Muscle of leg (tissue), 11 donors: ENCODE measurements around the gene ABCC3. TPM values are rescaled to one million over a fixed set of nuclear protein-coding genes. Genes with fewer than 3 reads are reported as not detected.

Experiments
- DNase-seq: peaks from one replicate; pipeline ENCODE4 v3.0.0; 2013
- H3K27ac ChIP-seq: one replicate; pipeline ENCODE4 v1.5.1; 2013; ENCODE audit warnings: mild to moderate bottlenecking, low read length, control low read depth
- H3K27me3 ChIP-seq: one replicate; pipeline ENCODE4 v1.6.1; 2013; ENCODE audit warnings: low read length; ENCODE audit not compliant: control insufficient read depth, insufficient read depth
- H3K36me3 ChIP-seq: one replicate; pipeline ENCODE4 v1.6.1; 2013; ENCODE audit warnings: low read length; ENCODE audit not compliant: control insufficient read depth, insufficient read depth
- H3K4me1 ChIP-seq: one replicate; pipeline ENCODE4 v1.6.1; 2013; ENCODE audit warnings: low read length; ENCODE audit not compliant: control insufficient read depth, insufficient read depth
- H3K4me3 ChIP-seq: one replicate; pipeline ENCODE4 v1.5.1; 2013; ENCODE audit warnings: low read length, control low read depth
- H3K9me3 ChIP-seq: replicated peaks from 2 replicates; pipeline ENCODE4 v1.6.1; 2013; ENCODE audit warnings: low read depth, low read length; ENCODE audit not compliant: control insufficient read depth
- WGBS: methylation state at CpG from one replicate; pipeline ENCODE4 v1.1.5; 2013; ENCODE audit warnings: missing lambda C conversion rate; ENCODE audit not compliant: insufficient coverage; 5-methylcytosine and 5-hydroxymethylcytosine counted together
- polyA plus RNA-seq, 8 donors: library from polyadenylated mRNA; unstranded; fragments of 120-200 nt; gene quantifications; one replicate each; pipeline versions ENCODE4 v1.2.1 to v1.2.3, GENCODE V29; 2013; ENCODE audit warnings: inconsistent platforms in 1 of 8, low replicate concordance in 1 of 8; ENCODE audit not compliant: insufficient read length in 8 of 8, insufficient read depth in 1 of 8
- total RNA-seq: library from RNA; stranded (reverse); fragments of 120-200 nt; gene quantifications from one replicate; pipeline ENCODE4 v1.2.4, GENCODE V29; 2013

ABCC3 gene
- total and polyA plus RNA-seq, 9 donors, result 0.24 to 8.0 (median 0.39) TPM

- H3K4me1 ChIP-seq, result peaks cover 25% of the 10 kb centered on the region
- no peaks in the 10 kb centered on the region for H3K27me3 ChIP-seq
- H3K9me3 ChIP-seq, result no peaks in the 10 kb centered on the region
- H3K4me3 ChIP-seq, result no peak overlapping the region
- H3K27ac ChIP-seq, result no peak overlapping the region
- WGBS, result 51% methylated on average over 7 of the region's 11 CpGs
- no peak for DNase-seq
- H3K36me3 ChIP-seq, result no peaks in the 10 kb centered on the region
These were observed 25.6 kb downstream of the ABCC3 start for GRCh38 chr17:50660042-50660886.

- no peak for DNase-seq
- no peak overlapping the region for H3K27ac ChIP-seq
- WGBS, result 80% methylated on average over 10 of the region's 10 CpGs
- H3K4me1 ChIP-seq, result peaks cover 25% of the 10 kb centered on the region
- no peaks in the 10 kb centered on the region for H3K36me3 ChIP-seq
- no peaks in the 10 kb centered on the region for H3K27me3 ChIP-seq
- H3K9me3 ChIP-seq, result no peaks in the 10 kb centered on the region
- H3K4me3 ChIP-seq, result no peak overlapping the region
These were observed 26.2 kb downstream of the ABCC3 start for GRCh38 chr17:50660887-50661345.

GRCh38 chr17:50661348-50661747 is 26.7 kb downstream of the ABCC3 start:
- H3K4me3 ChIP-seq, result no peak overlapping the region
- H3K27me3 ChIP-seq, result no peaks in the 10 kb centered on the region
- no peaks in the 10 kb centered on the region for H3K36me3 ChIP-seq
- H3K27ac ChIP-seq, result no peak overlapping the region
- WGBS, result 80% methylated on average over 3 of the region's 5 CpGs
- no peaks in the 10 kb centered on the region for H3K9me3 ChIP-seq
- no peak for DNase-seq
- H3K4me1 ChIP-seq, result peaks cover 25% of the 10 kb centered on the region

GRCh38 chr17:50661795-50662391 is 27.2 kb downstream of the ABCC3 start:
- WGBS, result 61% methylated on average over 9 of the region's 9 CpGs
- no peak overlapping the region for H3K4me3 ChIP-seq
- no peak overlapping the region for H3K27ac ChIP-seq
- H3K4me1 ChIP-seq, result peaks cover 25% of the 10 kb centered on the region
- no peaks in the 10 kb centered on the region for H3K27me3 ChIP-seq
- peak; percentile 33 for DNase-seq
- H3K36me3 ChIP-seq, result no peaks in the 10 kb centered on the region
- H3K9me3 ChIP-seq, result no peaks in the 10 kb centered on the region

GRCh38 chr17:50662632-50663225 is 28.0 kb downstream of the ABCC3 start:
- Histone ChIP-seq H3K4me1 (peaks cover 25% of the 10 kb centered on the region), H3K27ac (no peak overlapping the region), H3K27me3 (no peaks in the 10 kb centered on the region), H3K9me3 (no peaks in the 10 kb centered on the region), H3K36me3 (no peaks in the 10 kb centered on the region), H3K4me3 (no peak overlapping the region)
- 88% methylated on average over 8 of the region's 9 CpGs for WGBS
- DNase-seq, result no peak

GRCh38 chr17:50663812-50664374 is 29.2 kb downstream of the ABCC3 start:
- H3K4me3 ChIP-seq, result no peak overlapping the region
- DNase-seq, result no peak
- no peaks in the 10 kb centered on the region for H3K27me3 ChIP-seq
- peaks cover 22% of the 10 kb centered on the region for H3K4me1 ChIP-seq
- H3K27ac ChIP-seq, result no peak overlapping the region
- no peaks in the 10 kb centered on the region for H3K36me3 ChIP-seq
- H3K9me3 ChIP-seq, result no peaks in the 10 kb centered on the region
- WGBS, result 83% methylated on average over 5 of the region's 10 CpGs

- H3K4me1 ChIP-seq, result peaks cover 18% of the 10 kb centered on the region
- H3K27ac ChIP-seq, result no peak overlapping the region
- no peaks in the 10 kb centered on the region for H3K9me3 ChIP-seq
- DNase-seq, result no peak
- 87% methylated on average over 10 of the region's 12 CpGs for WGBS
- H3K4me3 ChIP-seq, result no peak overlapping the region
- H3K36me3 ChIP-seq, result no peaks in the 10 kb centered on the region
- no peaks in the 10 kb centered on the region for H3K27me3 ChIP-seq
These were observed 30.2 kb downstream of the ABCC3 start for GRCh38 chr17:50664788-50665458.

- no peak for DNase-seq
- H3K27ac ChIP-seq, result no peak overlapping the region
- H3K9me3 ChIP-seq, result no peaks in the 10 kb centered on the region
- no peak overlapping the region for H3K4me3 ChIP-seq
- no peaks in the 10 kb centered on the region for H3K27me3 ChIP-seq
- H3K4me1 ChIP-seq, result peaks cover 9% of the 10 kb centered on the region
- no peaks in the 10 kb centered on the region for H3K36me3 ChIP-seq
- WGBS, result 87% methylated on average over 5 of the region's 5 CpGs
These were observed 31.2 kb downstream of the ABCC3 start for GRCh38 chr17:50665838-50666237.

GRCh38 chr17:50666316-50666715 is 31.6 kb downstream of the ABCC3 start:
- H3K27me3 ChIP-seq, result no peaks in the 10 kb centered on the region
- WGBS, result 95% methylated on average over 4 of the region's 8 CpGs
- no peaks in the 10 kb centered on the region for H3K36me3 ChIP-seq
- H3K4me3 ChIP-seq, result no peak overlapping the region
- DNase-seq, result no peak
- H3K4me1 ChIP-seq, result peaks cover 6% of the 10 kb centered on the region
- H3K27ac ChIP-seq, result no peak overlapping the region
- H3K9me3 ChIP-seq, result no peaks in the 10 kb centered on the region
